Endodermal cell (in vitro differentiated cells): ENCODE measurements around the gene SLC22A16. TPM values are rescaled to one million over a fixed set of nuclear protein-coding genes. Genes with fewer than 3 reads are reported as not detected.

Experiments
- DNase-seq: peaks from one replicate; pipeline ENCODE4 v3.0.0-alpha.2; 2017
- H3K27ac ChIP-seq: 2 replicates; pipeline ENCODE4 v1.5.1; 2013; ENCODE audit warnings: mild to moderate bottlenecking, low read depth, low read length, moderate library complexity
- H3K27me3 ChIP-seq: 2 replicates; pipeline ENCODE4 v1.6.1; 2013; ENCODE audit warnings: mild to moderate bottlenecking, low read length, moderate library complexity; ENCODE audit not compliant: insufficient read depth, control insufficient read depth, poor library complexity, severe bottlenecking
- H3K36me3 ChIP-seq: 2 replicates; pipeline ENCODE4 v1.7.0; 2013; ENCODE audit warnings: mild to moderate bottlenecking, low read length, moderate library complexity; ENCODE audit not compliant: control insufficient read depth, insufficient read depth
- H3K4me1 ChIP-seq: one replicate; pipeline ENCODE4 v1.7.0; 2013; ENCODE audit warnings: low read length; ENCODE audit not compliant: control insufficient read depth, insufficient read depth
- H3K4me3 ChIP-seq: 2 replicates; pipeline ENCODE4 v1.5.1; 2013; ENCODE audit warnings: mild to moderate bottlenecking, low read length, moderate library complexity
- H3K9ac ChIP-seq: 2 replicates; pipeline ENCODE4 v1.6.1; 2013; ENCODE audit warnings: mild to moderate bottlenecking, low read length, moderate library complexity; ENCODE audit not compliant: poor library complexity, severe bottlenecking; ENCODE audit errors: extremely low read depth
- H3K9me3 ChIP-seq: 2 replicates; pipeline ENCODE4 v1.6.1; 2013; ENCODE audit warnings: mild to moderate bottlenecking, low read length, moderate library complexity; ENCODE audit not compliant: control insufficient read depth
- H3K27ac Mint-ChIP-seq: 2 replicates; pipeline ENCODE4 v1.8.0; 2020; ENCODE audit warnings: mixed read lengths
- H3K27me3 Mint-ChIP-seq: 2 replicates; pipeline ENCODE4 v1.8.0; 2021; ENCODE audit warnings: mild to moderate bottlenecking, mixed read lengths; ENCODE audit not compliant: insufficient read depth
- H3K36me3 Mint-ChIP-seq: 2 replicates; pipeline ENCODE4 v1.8.0; 2020; ENCODE audit warnings: low read depth, mixed read lengths
- H3K4me1 Mint-ChIP-seq: 2 replicates; pipeline ENCODE4 v1.8.0; 2020; ENCODE audit warnings: mixed read lengths
- H3K4me3 Mint-ChIP-seq: 2 replicates; pipeline ENCODE4 v1.8.0; 2020; ENCODE audit warnings: mild to moderate bottlenecking, moderate library complexity, mixed read lengths
- H3K9me3 Mint-ChIP-seq: 2 replicates; pipeline ENCODE4 v1.8.0; 2020; ENCODE audit warnings: mild to moderate bottlenecking, mixed read lengths
- WGBS, 2 experiments: methylation state at CpG; one replicate each; pipeline versions ENCODE4 v1.1.5 to v1.1.7; 2013; ENCODE audit warnings: missing lambda C conversion rate in 2 of 2, mixed read lengths in 1 of 2; ENCODE audit not compliant: insufficient coverage in 1 of 2, insufficient read length in 1 of 2; 5-methylcytosine and 5-hydroxymethylcytosine counted together
- total RNA-seq, 2 donors: library from RNA; stranded (reverse); fragmentation: NEBNext Ultra II Directional in 1 of 2; extraction: Animal tissue kit (Norgen Biotek cat#: 25700) in 1 of 2; gene quantifications; 2 replicates in 1 of 2; 3 replicates in 1 of 2; pipeline ENCODE4 v1.2.1, GENCODE V29; 2021
- TF ChIP-seq, protein P1 (sequence below): fragments of 200-600 bp; sonication (generic); conservative IDR thresholded peaks from 2 replicates; pipeline ENCODE4 v1.5.0; 2021; ENCODE audit warnings: antibody characterized with exemption, mild to moderate bottlenecking

The SLC22A16 gene
- total RNA-seq, 2 donors from 2014 or later, result not detected

DNA sequence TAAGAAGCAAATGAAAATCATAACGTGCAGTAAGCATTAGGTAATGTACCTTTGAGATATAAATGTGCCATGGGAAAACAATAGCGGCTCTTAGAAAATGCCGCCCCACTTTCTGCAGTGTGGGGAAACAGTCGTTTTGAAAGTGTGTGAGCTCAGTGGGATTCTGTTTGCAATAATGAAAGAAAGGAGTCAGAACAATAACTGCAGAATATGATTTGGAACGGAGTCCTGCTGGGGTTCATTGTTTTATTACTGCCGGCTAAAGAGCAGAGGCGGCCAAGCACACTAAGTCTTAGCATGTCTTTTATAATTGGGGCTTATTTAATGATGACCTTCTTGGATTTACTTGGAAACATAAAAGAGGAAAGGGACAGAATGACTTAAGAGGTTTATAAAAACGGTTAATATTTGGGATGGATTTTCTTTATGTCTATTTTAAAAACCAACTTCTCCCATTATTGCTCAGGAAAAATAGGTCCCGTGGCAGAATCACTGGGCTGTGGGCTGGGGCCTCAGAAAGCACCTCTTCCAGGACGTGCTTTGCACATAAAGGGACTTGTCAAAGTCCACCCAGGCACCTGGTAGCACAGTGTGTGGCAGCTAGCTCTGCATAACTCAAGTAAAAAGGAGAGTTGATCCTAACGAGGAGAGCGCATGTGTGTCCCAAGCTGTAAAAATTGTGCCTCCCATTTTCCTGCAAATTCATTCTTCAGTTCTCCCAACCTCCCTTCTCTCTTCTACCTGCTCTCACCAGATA lies 44.0 kb upstream of the SLC22A16 start:
- Mint-ChIP-seq H3K4me1 (peaks cover 16% of the 10 kb centered on the region), H3K4me3 (no peak overlapping the region), H3K27me3 (peaks cover 4% of the 10 kb centered on the region), H3K36me3 (no peaks in the 10 kb centered on the region), H3K27ac (no peak overlapping the region), H3K9me3 (no peaks in the 10 kb centered on the region)
- no peak overlapping the region for H3K4me3 ChIP-seq
- TF ChIP-seq, protein P1, sequence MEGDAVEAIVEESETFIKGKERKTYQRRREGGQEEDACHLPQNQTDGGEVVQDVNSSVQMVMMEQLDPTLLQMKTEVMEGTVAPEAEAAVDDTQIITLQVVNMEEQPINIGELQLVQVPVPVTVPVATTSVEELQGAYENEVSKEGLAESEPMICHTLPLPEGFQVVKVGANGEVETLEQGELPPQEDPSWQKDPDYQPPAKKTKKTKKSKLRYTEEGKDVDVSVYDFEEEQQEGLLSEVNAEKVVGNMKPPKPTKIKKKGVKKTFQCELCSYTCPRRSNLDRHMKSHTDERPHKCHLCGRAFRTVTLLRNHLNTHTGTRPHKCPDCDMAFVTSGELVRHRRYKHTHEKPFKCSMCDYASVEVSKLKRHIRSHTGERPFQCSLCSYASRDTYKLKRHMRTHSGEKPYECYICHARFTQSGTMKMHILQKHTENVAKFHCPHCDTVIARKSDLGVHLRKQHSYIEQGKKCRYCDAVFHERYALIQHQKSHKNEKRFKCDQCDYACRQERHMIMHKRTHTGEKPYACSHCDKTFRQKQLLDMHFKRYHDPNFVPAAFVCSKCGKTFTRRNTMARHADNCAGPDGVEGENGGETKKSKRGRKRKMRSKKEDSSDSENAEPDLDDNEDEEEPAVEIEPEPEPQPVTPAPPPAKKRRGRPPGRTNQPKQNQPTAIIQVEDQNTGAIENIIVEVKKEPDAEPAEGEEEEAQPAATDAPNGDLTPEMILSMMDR, result no peak
- H3K4me1 ChIP-seq, result no peaks in the 10 kb centered on the region
- H3K27me3 ChIP-seq, result no peaks in the 10 kb centered on the region
- H3K27ac ChIP-seq, result peak overlapping the region; percentile 12
- 76 to 83% methylated on average over 10 to 11 of the region's 12 CpGs for WGBS, 2 experiments
- no peaks in the 10 kb centered on the region for H3K36me3 ChIP-seq
- no peaks in the 10 kb centered on the region for H3K9me3 ChIP-seq
- H3K9ac ChIP-seq, result no peak overlapping the region
- DNase-seq, result no peak

DNA sequence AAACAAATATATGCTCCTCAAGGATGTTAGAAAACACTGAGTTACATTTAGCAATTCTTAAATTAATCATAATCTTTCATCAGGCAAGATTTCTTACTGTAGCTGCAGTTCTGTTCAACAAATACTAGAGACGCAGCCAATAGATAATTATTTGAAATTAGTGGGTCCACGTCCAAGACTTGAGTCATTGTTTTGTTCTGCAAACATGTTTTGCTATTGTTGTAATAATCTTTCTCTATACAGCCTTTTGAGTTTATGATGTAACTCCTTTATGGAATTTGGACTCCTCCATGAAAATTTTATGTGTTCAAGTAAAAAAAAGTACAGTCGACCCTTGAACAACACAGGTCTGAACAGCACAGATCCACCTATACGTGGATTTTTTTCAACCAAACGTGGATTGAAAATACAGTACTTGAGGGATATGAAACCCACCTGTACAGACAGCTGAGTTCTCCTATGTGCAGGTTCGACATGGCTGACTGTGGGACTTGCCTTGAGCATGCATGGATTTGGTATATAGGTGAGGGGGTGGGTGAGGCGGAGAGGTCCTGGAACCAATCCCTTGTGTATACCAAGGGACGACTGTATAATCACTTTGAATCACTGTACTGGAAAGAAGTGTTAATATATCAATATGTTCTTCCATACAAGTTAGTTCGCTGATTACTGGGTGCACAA lies 41.3 kb upstream of the SLC22A16 start:
- Histone ChIP-seq H3K9ac (no peak overlapping the region), H3K9me3 (peaks cover 6% of the 10 kb centered on the region), H3K4me1 (no peaks in the 10 kb centered on the region), H3K36me3 (no peaks in the 10 kb centered on the region), H3K4me3 (no peak overlapping the region), H3K27ac (no peak overlapping the region), H3K27me3 (no peaks in the 10 kb centered on the region)
- H3K4me3 Mint-ChIP-seq, result no peak overlapping the region
- H3K9me3 Mint-ChIP-seq, result peaks cover under 1% of the 10 kb centered on the region
- no peak for DNase-seq
- no peak overlapping the region for H3K27ac Mint-ChIP-seq
- peaks cover 11% of the 10 kb centered on the region for H3K27me3 Mint-ChIP-seq
- peaks cover 16% of the 10 kb centered on the region for H3K4me1 Mint-ChIP-seq
- H3K36me3 Mint-ChIP-seq, result no peaks in the 10 kb centered on the region
- 90 to 96% methylated on average over 5 to 9 of the region's 9 CpGs for WGBS, 2 experiments
- TF ChIP-seq, protein P1, result no peak

DNA sequence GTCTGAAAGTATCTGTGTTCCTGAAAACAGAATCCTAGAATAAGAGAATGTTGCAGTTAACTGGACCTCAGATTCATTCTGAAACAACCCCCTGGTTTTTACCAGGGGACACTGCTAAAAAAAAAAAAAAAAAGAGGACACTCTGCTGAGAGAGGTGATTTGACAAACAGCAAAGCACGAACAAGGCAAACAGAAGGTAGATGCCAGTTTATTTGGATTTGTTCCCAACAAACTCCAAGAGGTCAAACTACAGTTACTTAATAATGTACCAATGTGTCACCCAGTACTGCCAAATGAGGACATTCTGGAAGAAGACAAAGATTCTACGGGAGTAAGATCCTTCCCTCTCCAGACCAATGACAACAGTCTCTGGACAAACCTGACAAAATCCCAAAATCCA lies 40.6 kb upstream of the SLC22A16 start:
- TF ChIP-seq, protein P1, result no peak
- 90 to 100% methylated on average over 1 to 2 of the region's 2 CpGs for WGBS, 2 experiments
- H3K27ac ChIP-seq, result no peak overlapping the region
- peaks cover 8% of the 10 kb centered on the region for H3K9me3 ChIP-seq
- H3K36me3 ChIP-seq, result no peaks in the 10 kb centered on the region
- peaks cover 5% of the 10 kb centered on the region for H3K9me3 Mint-ChIP-seq
- H3K4me3 ChIP-seq, result no peak overlapping the region
- DNase-seq, result no peak
- no peaks in the 10 kb centered on the region for H3K4me1 ChIP-seq
- no peak overlapping the region for H3K27ac Mint-ChIP-seq
- H3K36me3 Mint-ChIP-seq, result peaks cover 1% of the 10 kb centered on the region
- no peak overlapping the region for H3K4me3 Mint-ChIP-seq
- H3K27me3 Mint-ChIP-seq, result peaks cover 11% of the 10 kb centered on the region
- peaks cover 18% of the 10 kb centered on the region for H3K4me1 Mint-ChIP-seq
- H3K9ac ChIP-seq, result no peak overlapping the region
- no peaks in the 10 kb centered on the region for H3K27me3 ChIP-seq
